Neural crest cell (in vitro differentiated cells): Measurements from ENCODE around the gene ZNF648. TPM values are rescaled to one million over a fixed set of nuclear protein-coding genes. Genes with fewer than 3 reads are reported as not detected.
"Not testable (repeated sequence)": the region's sequence is repeated elsewhere in the genome, so short reads cannot be mapped to it uniquely, and the experiment has no call there.

ENCODE experiments used
- DNase-seq: peaks from one replicate; pipeline ENCODE4 v3.0.0; 2021; ENCODE audit warnings: low read depth, mixed read lengths, low spot score
- H3K27ac Mint-ChIP-seq: one replicate; pipeline ENCODE4 v1.8.0; 2021; ENCODE audit warnings: mild to moderate bottlenecking, mixed read lengths; ENCODE audit not compliant: unreplicated experiment
- H3K27me3 Mint-ChIP-seq: 2 replicates; pipeline ENCODE4 v1.8.0; 2021; ENCODE audit warnings: low read depth, mild to moderate bottlenecking, mixed read lengths
- H3K36me3 Mint-ChIP-seq: 2 replicates; pipeline ENCODE4 v1.8.0; 2021; ENCODE audit warnings: low read depth, mild to moderate bottlenecking, mixed read lengths
- H3K4me1 Mint-ChIP-seq: 2 replicates; pipeline ENCODE4 v1.8.0; 2021; ENCODE audit warnings: mixed read lengths
- H3K4me3 Mint-ChIP-seq: one replicate; pipeline ENCODE4 v1.8.0; 2021; ENCODE audit warnings: mild to moderate bottlenecking, mixed read lengths
- H3K9me3 Mint-ChIP-seq: 2 replicates; pipeline ENCODE4 v1.8.0; 2021; ENCODE audit warnings: mixed read lengths
- CTCF ChIP-seq: fragments of 200-600 bp; sonication (generic); conservative IDR thresholded peaks from 2 replicates; pipeline ENCODE4 v1.5.0; 2021; ENCODE audit warnings: antibody characterized with exemption, mild to moderate bottlenecking
- total RNA-seq: library from RNA; stranded (reverse); gene quantifications from 2 replicates; pipeline ENCODE4 v1.2.1, GENCODE V29; 2021

The ZNF648 gene
- total RNA-seq, 1 donor from 2014 or later, result 0.77 TPM

DNA sequence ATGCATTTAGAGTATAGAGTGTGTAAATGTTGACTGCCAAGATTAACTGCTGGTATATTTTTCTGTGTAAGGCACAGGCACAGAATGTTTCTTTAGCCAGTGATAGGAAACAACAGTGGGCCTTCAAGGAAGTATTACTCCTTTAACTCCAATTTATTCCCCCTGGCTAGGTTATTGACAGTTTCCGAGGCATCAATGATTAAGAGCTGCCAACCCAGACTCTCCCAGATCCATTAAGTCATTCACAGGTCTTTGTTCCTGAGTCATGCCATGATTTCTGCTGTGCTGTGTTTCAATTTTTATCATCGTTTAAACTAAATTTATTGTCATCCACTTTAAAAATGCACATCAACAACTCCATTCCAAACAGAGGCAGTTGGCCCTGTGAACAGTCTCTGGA, 9.2 kb downstream of the ZNF648 start:
- H3K4me3 Mint-ChIP-seq, result no peak overlapping the region

GRCh38 chr1:182051938-182052337, 9.6 kb downstream of the ZNF648 start:
- no peak for DNase-seq
- Mint-ChIP-seq H3K27me3 (no peaks in the 10 kb centered on the region), H3K4me1 (no peaks in the 10 kb centered on the region), H3K36me3 (no peaks in the 10 kb centered on the region), H3K9me3 (no peaks in the 10 kb centered on the region), H3K4me3 (no peak overlapping the region), H3K27ac (no peak overlapping the region)
- no peak for TF ChIP-seq CTCF

More for the DNA sequence above, 9.2 kb downstream of the ZNF648 start:
- no peaks in the 10 kb centered on the region for H3K4me1 Mint-ChIP-seq
- H3K27ac Mint-ChIP-seq, result no peak overlapping the region
- TF ChIP-seq CTCF, result no peak
- no peaks in the 10 kb centered on the region for H3K27me3 Mint-ChIP-seq
- no peak for DNase-seq
- H3K9me3 Mint-ChIP-seq, result no peaks in the 10 kb centered on the region
- H3K36me3 Mint-ChIP-seq, result no peaks in the 10 kb centered on the region

GRCh38 chr1:182050481-182051448, 10.7 kb downstream of the ZNF648 start:
- Mint-ChIP-seq H3K4me1 (no peaks in the 10 kb centered on the region), H3K4me3 (no peak overlapping the region), H3K9me3 (peaks cover 6% of the 10 kb centered on the region), H3K27ac (no peak overlapping the region), H3K27me3 (no peaks in the 10 kb centered on the region), H3K36me3 (peaks cover 3% of the 10 kb centered on the region)
- no peak for DNase-seq
- TF ChIP-seq CTCF, result no peak

DNA sequence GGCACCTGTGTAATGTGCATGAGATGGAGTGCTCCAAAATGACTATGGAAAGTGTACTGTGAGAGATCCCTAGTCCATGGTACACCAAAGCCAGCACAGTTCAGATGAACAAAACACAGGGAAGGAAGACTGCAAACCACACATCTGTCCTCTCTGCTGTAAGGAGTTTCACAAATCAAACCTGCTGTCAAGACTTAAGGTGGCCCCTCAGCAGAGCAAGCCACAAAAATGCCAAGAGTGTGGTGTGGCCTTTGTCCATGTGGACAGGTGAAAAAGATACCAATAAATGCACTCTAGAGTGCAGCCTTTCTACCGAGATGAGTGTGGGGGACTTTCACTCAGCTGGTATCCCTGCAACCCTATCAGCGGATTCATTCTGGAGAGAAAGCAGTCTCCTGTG, 12.9 kb downstream of the ZNF648 start:
- Mint-ChIP-seq H3K27ac (no peak overlapping the region), H3K9me3 (peaks cover 14% of the 10 kb centered on the region), H3K4me1 (no peaks in the 10 kb centered on the region), H3K4me3 (no peak overlapping the region), H3K27me3 (no peaks in the 10 kb centered on the region), H3K36me3 (peaks cover 3% of the 10 kb centered on the region)
- TF ChIP-seq CTCF, result no peak
- no peak for DNase-seq

- Mint-ChIP-seq H3K4me3 (no peak overlapping the region), H3K27ac (no peak overlapping the region), H3K27me3 (no peaks in the 10 kb centered on the region), H3K9me3 (peaks cover 14% of the 10 kb centered on the region), H3K36me3 (peaks cover 3% of the 10 kb centered on the region), H3K4me1 (no peaks in the 10 kb centered on the region)
- TF ChIP-seq CTCF, result no peak
- DNase-seq, result no peak
Observed at GRCh38 chr1:182046763-182047162, 14.7 kb downstream of the ZNF648 start.

GRCh38 chr1:182045481-182045880, 16.0 kb downstream of the ZNF648 start:
- H3K27ac Mint-ChIP-seq, H3K36me3 Mint-ChIP-seq, DNase-seq, H3K27me3 Mint-ChIP-seq, H3K4me3 Mint-ChIP-seq, H3K4me1 Mint-ChIP-seq: not testable (repeated sequence)
- H3K9me3 Mint-ChIP-seq, result peaks cover 17% of the 10 kb centered on the region
